Cerebellar nuclear complex (tissue), 1 donor: ENCODE data around the gene SLC35F3.

Experiments used
- DNase-seq, 2 experiments: peaks; one replicate each; lab custom pipeline; 2025; lab: John Stamatoyannopoulos, UW

SLC35F3 gene

GRCh38 chr1:234256359-234256758, 351.9 kb downstream of the SLC35F3 start:
- no peak for DNase-seq

GRCh38 chr1:234258071-234258470, 353.6 kb downstream of the SLC35F3 start:
- DNase-seq = no peak

GRCh38 chr1:234260578-234260977, 356.1 kb downstream of the SLC35F3 start:
- DNase-seq = no peak

- no peak for DNase-seq
Observed at GRCh38 chr1:234261545-234261944, 357.1 kb downstream of the SLC35F3 start.

- DNase-seq = peak; percentile 76 to 77
Observed at GRCh38 chr1:234262007-234262753, 357.7 kb downstream of the SLC35F3 start.

GRCh38 chr1:234262754-234263105, 358.3 kb downstream of the SLC35F3 start:
- peak; percentile 85 to 93 for DNase-seq

- DNase-seq = no peak
Observed at GRCh38 chr1:234264832-234265231, 360.4 kb downstream of the SLC35F3 start.

- no peak for DNase-seq
Observed at GRCh38 chr1:234265321-234265720, 360.8 kb downstream of the SLC35F3 start.

GRCh38 chr1:234265861-234266260, 361.4 kb downstream of the SLC35F3 start:
- no peak for DNase-seq

- DNase-seq = no peak
Observed at GRCh38 chr1:234270093-234270492, 365.6 kb downstream of the SLC35F3 start.

GRCh38 chr1:234270581-234271242, 366.2 kb downstream of the SLC35F3 start:
- DNase-seq = no peak

GRCh38 chr1:234271243-234271606, 366.7 kb downstream of the SLC35F3 start:
- DNase-seq = no peak

- DNase-seq = no peak
Observed at GRCh38 chr1:234272656-234273312, 368.3 kb downstream of the SLC35F3 start.

- DNase-seq = no peak
Observed at GRCh38 chr1:234273981-234274380, 369.5 kb downstream of the SLC35F3 start.

- DNase-seq = no peak
Observed at GRCh38 chr1:234276151-234276788, 371.8 kb downstream of the SLC35F3 start.

GRCh38 chr1:234277161-234277868, 372.8 kb downstream of the SLC35F3 start:
- DNase-seq = no peak

GRCh38 chr1:234279021-234279420, 374.5 kb downstream of the SLC35F3 start:
- no peak for DNase-seq

GRCh38 chr1:234280500-234280899, 376.0 kb downstream of the SLC35F3 start:
- no peak for DNase-seq

GRCh38 chr1:234281826-234282489, 377.5 kb downstream of the SLC35F3 start:
- DNase-seq = peak in 1 of 2 experiments; percentile 36

- no peak for DNase-seq
Observed at GRCh38 chr1:234286206-234286605, 381.7 kb downstream of the SLC35F3 start.

GRCh38 chr1:234288946-234289345, 384.5 kb downstream of the SLC35F3 start:
- no peak for DNase-seq
